ENCODE data around the gene ATP10A.

The ATP10A gene

DNA sequence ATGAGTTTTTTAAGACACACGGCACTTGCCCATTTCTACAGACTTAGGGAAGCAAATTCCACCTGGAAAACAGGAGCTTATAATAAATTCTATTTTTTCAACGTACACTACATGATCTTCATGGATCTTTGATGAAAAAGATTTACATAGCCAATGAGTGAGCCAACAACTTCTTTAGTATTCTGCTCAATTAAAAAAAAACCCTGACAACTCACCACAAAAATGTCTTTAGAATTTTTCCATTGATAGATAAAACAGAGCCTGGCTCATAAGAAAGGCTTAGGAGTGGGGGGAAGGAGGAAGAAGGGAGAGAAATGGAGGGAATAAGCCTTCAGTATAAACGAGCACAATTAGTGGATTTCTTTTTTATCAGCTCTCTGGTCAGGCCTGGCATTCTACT lies 126.7 kb downstream of the ATP10A start:
- H3K4me3 ChIP-seq (ENCODE audit: low read depth, low read length): no peak overlapping the region
- TF ChIP-seq, protein P1, sequence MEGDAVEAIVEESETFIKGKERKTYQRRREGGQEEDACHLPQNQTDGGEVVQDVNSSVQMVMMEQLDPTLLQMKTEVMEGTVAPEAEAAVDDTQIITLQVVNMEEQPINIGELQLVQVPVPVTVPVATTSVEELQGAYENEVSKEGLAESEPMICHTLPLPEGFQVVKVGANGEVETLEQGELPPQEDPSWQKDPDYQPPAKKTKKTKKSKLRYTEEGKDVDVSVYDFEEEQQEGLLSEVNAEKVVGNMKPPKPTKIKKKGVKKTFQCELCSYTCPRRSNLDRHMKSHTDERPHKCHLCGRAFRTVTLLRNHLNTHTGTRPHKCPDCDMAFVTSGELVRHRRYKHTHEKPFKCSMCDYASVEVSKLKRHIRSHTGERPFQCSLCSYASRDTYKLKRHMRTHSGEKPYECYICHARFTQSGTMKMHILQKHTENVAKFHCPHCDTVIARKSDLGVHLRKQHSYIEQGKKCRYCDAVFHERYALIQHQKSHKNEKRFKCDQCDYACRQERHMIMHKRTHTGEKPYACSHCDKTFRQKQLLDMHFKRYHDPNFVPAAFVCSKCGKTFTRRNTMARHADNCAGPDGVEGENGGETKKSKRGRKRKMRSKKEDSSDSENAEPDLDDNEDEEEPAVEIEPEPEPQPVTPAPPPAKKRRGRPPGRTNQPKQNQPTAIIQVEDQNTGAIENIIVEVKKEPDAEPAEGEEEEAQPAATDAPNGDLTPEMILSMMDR (IDR thresholded peaks at IDR 0.05): no peak
- H2AFZ ChIP-seq: no peak overlapping the region
- H3K9ac ChIP-seq: no peak overlapping the region
- no peak overlapping the region for H3K4me2 ChIP-seq (ENCODE audit: low read length)
- no peaks in the 10 kb centered on the region for H3K9me3 ChIP-seq (ENCODE audit: control insufficient read depth, low read length)
- no peaks in the 10 kb centered on the region for H3K79me2 ChIP-seq
- H3K27me3 ChIP-seq (ENCODE audit: control insufficient read depth, insufficient read depth, low read length): no peaks in the 10 kb centered on the region
- H3K4me1 ChIP-seq: peaks cover 3% of the 10 kb centered on the region
- H3K27ac ChIP-seq: no peak overlapping the region
- no peaks in the 10 kb centered on the region for H3K36me3 ChIP-seq (ENCODE audit: control insufficient read depth, insufficient read depth, low read length)

DNA sequence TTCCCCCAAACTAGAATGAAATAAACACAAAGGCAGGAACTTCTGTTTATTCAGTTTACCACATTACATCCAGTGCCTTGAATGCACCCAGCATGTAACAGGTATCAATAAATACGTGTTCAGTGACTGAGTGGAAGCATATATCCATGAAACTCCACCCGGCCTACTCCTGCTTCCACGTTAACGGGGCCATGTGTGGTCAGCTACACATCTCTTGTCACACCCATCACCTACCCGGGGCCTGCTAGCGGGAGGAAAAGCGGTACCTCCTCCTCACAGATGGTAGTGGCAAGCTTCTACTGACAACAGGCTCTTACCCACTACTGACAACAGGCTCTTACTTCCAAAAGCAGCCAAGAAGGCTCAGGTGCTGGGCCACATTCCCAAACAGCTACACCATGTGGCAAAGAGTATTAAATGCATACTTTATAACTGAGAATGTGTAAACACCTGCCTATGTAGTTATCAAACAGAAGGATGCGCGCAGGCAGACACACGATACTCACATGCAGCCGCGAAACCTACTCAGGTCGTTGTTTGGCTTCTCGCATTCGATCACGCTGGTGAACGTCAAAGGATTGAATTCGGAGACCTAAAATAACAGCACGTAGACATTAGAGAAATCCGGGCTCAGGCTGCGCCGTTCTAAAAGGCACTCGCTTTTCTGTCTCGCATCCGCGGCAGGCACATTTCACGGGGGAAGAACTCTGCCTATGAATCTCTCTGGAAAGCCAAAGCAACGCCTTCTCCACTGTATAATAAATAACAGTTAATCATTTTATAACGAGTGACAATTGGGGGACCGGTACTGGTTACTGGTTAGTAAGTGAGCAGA lies 127.4 kb downstream of the ATP10A start:
- Histone ChIP-seq H3K4me2 (ENCODE audit: low read length) (no peak overlapping the region), H3K79me2 (no peaks in the 10 kb centered on the region), H3K9ac (no peak overlapping the region), H3K27ac (no peak overlapping the region), H3K4me3 (ENCODE audit: low read depth, low read length) (no peak overlapping the region), H3K27me3 (ENCODE audit: control insufficient read depth, insufficient read depth, low read length) (no peaks in the 10 kb centered on the region), H3K4me1 (peaks cover 3% of the 10 kb centered on the region), H3K9me3 (ENCODE audit: control insufficient read depth, low read length) (no peaks in the 10 kb centered on the region), H2AFZ (no peak overlapping the region), H3K36me3 (ENCODE audit: control insufficient read depth, insufficient read depth, low read length) (no peaks in the 10 kb centered on the region)
- TF ChIP-seq, protein P1 (IDR thresholded peaks at IDR 0.05): no peak

DNA sequence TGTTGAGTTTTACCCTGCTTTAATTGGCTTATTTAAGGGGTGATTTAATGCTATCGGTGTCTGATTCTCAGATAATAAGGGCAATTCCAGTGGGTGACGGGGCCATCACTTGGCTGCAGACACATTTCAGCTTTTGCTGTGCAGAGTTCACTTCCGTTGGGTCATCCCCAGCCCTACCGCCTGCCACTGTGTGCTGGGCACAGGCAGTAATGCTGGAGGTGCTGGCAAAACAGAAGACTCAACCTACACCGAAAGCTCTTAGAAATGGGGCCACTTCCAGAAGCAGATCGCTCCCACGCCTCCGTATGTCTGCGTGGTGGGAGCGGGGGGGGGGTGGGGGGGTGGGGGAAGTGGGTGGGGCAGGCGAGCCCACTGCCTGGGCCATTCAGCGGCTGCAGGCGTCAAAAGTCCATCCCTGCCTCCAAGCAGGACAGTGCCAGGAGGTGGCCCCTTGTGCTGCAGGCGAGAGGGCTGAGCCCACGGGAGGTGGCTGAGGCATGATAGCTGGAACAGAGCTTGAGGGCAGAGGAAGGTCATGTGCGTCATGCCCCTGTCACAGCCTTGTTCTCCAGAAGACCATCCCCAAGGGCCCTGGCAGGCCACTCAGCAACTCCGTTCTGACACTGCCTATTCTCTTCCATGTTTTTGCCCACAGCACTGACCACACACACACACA lies 128.3 kb downstream of the ATP10A start:
- H2AFZ ChIP-seq: no peak overlapping the region
- no peak overlapping the region for H3K4me3 ChIP-seq (ENCODE audit: low read depth, low read length)
- H3K9ac ChIP-seq: no peak overlapping the region
- no peaks in the 10 kb centered on the region for H3K9me3 ChIP-seq (ENCODE audit: control insufficient read depth, low read length)
- no peak overlapping the region for H3K27ac ChIP-seq
- H3K27me3 ChIP-seq (ENCODE audit: control insufficient read depth, insufficient read depth, low read length): no peaks in the 10 kb centered on the region
- no peaks in the 10 kb centered on the region for H3K79me2 ChIP-seq
- no peak overlapping the region for H3K4me2 ChIP-seq (ENCODE audit: low read length)
- TF ChIP-seq, protein P1 (IDR thresholded peaks at IDR 0.05): no peak
- peaks cover 3% of the 10 kb centered on the region for H3K4me1 ChIP-seq
- no peaks in the 10 kb centered on the region for H3K36me3 ChIP-seq (ENCODE audit: control insufficient read depth, insufficient read depth, low read length)

DNA sequence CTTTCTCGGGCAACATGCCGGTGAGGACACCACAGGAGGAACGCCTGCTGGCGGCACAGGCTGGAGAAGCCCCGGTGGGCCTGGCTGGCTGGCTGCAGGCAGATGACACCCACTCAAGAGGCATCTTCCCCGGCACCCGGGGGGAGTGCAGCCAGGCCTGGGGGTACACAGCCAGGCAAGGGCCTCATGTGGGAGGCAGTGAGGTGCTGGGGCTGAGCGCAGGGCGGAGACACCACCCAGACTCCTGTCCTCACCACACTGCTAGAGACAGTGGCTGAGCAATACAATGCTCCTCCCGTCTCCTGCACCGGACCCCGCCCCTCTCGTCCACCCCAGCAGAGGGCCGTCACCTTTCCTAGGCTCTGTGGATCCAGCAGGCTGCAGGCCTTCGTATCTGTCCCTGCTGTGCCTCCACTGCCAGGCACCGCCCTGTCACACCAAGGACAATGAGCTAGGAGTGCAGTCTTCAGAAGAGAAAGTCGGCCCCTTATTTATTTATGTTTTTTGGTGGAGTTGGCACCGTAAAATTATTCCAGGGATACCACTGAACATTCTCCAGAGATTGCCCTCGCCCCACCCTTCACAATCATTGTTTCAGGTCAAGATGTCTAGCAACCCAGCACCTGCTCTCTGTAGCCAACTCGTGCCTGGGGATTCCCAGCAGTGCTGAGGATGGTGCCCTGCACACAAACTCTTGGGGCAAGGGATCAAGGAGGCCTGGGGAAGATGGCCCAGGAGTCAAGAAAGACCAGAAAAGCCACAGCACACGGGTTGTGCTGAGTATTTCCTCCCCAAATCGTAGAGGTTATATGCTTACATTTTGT lies 129.1 kb downstream of the ATP10A start:
- TF ChIP-seq, protein P1 (IDR thresholded peaks at IDR 0.05): no peak
- no peak overlapping the region for H3K9ac ChIP-seq
- H3K4me3 ChIP-seq (ENCODE audit: low read depth, low read length): no peak overlapping the region
- H3K27me3 ChIP-seq (ENCODE audit: control insufficient read depth, insufficient read depth, low read length): no peaks in the 10 kb centered on the region
- H3K79me2 ChIP-seq: no peaks in the 10 kb centered on the region
- H3K9me3 ChIP-seq (ENCODE audit: control insufficient read depth, low read length): no peaks in the 10 kb centered on the region
- peaks cover 3% of the 10 kb centered on the region for H3K4me1 ChIP-seq
- no peak overlapping the region for H2AFZ ChIP-seq
- no peak overlapping the region for H3K27ac ChIP-seq
- H3K4me2 ChIP-seq (ENCODE audit: low read length): no peak overlapping the region
- no peaks in the 10 kb centered on the region for H3K36me3 ChIP-seq (ENCODE audit: control insufficient read depth, insufficient read depth, low read length)
